Effector CD4-positive, alpha-beta T cell (primary cell): ENCODE data around the gene RWDD1.

Experiments used
- DNase-seq: peaks from one replicate; pipeline ENCODE4 v3.0.0-alpha.2; 2020

The RWDD1 gene

GRCh38 chr6:116615937-116616736 lies 44.8 kb downstream of the RWDD1 start, which contains the start of gene RSPH4A:
Gene RSPH4A, plus strand, starts transcription at chr6:116616479. Its CDS starts 145 bp downstream, at chr6:116616624.
- peak; percentile 35 for DNase-seq

- peak; percentile 6 for DNase-seq
These were observed 45.4 kb downstream of the RWDD1 start for GRCh38 chr6:116616737-116617053.

- DNase-seq = no peak
These were observed 52.9 kb downstream of the RWDD1 start for GRCh38 chr6:116624036-116624805.

- no peak for DNase-seq
These were observed 54.6 kb downstream of the RWDD1 start for GRCh38 chr6:116625872-116626271.

GRCh38 chr6:116629563-116629981 lies 58.3 kb downstream of the RWDD1 start:
- DNase-seq = no peak

GRCh38 chr6:116631379-116631990 lies 60.2 kb downstream of the RWDD1 start:
- DNase-seq = no peak

GRCh38 chr6:116633685-116634084 lies 62.4 kb downstream of the RWDD1 start:
- DNase-seq = no peak
